ENCODE data around the gene TBC1D13. TPM values are rescaled to one million over a fixed set of nuclear protein-coding genes. Genes with fewer than 3 reads are reported as not detected.
"Not testable (repeated sequence)": the region's sequence is repeated elsewhere in the genome, so short reads cannot be mapped to it uniquely, and the experiment has no call there.

The TBC1D13 gene
- total RNA-seq, 1 donor from 2014 or later = 16.6 TPM

DNA sequence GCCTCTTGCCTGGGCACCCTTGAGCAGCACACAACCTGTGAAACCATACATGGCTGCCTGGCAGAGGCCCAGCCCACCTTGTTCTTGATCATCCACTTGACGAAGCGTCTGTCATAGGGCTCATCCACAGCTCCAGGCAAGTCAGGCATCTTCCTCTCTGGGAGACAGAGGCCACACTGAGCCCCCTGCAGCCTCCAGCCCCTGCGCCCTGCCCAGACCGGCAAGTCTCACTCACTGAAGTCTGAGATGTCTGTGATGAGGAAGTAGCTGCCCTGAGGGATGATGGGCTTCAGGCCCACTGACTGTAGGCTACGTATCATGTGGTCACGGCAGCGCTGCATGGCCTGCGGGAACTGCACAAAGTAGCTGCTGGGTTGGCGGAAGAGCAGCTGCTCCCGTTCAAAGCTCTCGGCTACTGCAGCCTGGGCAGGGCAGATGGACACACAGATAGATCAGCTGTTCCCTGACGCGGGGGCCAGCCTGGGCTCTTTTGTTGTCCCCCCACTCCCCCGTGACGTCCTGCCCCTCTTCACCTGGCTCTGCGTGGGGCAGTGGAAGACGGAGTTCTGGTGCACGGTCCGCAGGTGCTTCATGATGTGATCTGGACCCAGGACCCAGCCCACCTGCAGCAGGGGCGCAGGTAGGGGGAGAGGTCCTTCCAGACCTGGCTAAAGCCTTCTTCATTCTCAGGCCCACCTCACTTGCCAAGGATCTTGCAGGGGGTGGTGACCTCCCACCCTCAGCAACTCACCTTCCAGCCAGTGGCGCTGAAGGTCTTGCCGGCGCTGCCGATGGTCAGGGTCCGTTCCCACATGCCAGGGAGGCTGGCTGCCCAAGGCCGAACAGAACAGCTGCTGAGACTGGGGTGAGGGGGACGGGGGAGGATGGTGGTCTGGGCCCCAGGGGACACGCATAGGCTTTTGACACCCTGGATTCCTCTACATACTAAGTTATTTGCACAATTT lies 48.5 kb downstream of the TBC1D13 start:
- ATAC-seq (no peak), DNase-seq (ENCODE audit: missing footprints) (no peak)
- intact Hi-C loops (cut with DNase I) = no loop called here

- DNase-seq (ENCODE audit: missing footprints) (no peak), ATAC-seq (no peak)
- intact Hi-C loops (cut with DNase I) = no loop called here
Observed at GRCh38 chr9:128836509-128837145, 49.6 kb downstream of the TBC1D13 start.

GRCh38 chr9:128838338-128838737 lies 51.3 kb downstream of the TBC1D13 start:
- no peak for ATAC-seq
- DNase-seq (ENCODE audit: missing footprints) = no peak
- intact Hi-C loops (cut with DNase I) = no loop called here

DNA sequence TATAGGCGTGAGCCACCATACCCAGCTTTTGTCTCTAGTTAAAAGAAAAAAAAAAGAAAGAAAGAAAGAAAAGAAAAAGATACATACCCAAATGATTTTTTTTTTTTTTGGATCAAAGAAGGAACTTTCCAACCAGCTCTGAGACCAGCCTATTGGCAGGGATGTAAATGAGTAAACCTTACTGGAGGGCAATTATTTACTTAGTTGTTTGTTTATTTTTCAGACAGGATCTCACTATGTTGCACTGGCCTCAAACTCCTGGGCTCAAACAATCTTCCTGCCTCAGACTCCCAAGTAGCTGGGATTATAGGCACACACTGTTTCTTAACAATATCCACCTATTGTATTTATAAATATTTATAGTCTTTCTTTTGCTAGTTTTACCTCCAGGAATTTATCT lies 53.5 kb downstream of the TBC1D13 start:
- intact Hi-C loops (cut with DNase I) = no loop called here
- DNase-seq (ENCODE audit: missing footprints) (no peak), ATAC-seq (no peak)

DNA sequence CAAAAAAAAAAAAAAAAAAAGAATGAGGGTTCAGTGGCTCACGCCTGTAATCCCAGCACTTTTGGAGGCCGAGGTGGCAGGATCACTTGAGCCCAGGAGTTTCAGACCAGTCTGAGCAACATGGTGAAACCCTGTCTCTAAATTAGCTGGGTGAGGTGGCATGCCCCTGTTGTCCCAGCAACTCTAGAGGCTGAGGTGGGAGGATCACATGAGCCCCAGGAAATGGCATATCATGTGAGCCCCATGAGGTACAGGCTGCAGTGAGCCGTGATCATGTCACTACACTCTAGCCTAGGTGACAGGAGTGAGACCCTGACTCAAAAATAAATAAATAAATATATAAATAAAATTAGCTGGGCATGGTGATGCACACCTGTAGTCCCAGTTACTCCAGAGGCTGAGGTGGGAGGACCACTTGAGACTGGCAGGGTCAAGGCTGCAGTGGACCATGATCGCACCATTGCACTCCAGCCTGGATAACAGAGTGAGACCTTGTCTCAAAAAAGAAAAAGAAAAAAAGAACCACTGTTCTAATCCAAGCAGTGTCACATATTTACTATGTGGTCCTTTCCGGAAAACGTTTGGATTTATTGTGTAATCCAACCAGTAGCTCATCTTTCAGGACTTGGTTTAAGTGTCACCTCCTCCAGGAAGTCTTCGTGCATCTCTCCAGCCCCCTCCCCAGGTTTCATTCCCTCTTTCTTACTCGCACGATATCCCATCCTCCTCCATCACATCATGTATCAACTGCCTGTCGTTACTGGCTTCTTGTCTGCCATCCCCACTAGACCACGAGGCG lies 54.8 kb downstream of the TBC1D13 start:
- intact Hi-C loops (cut with DNase I) = no loop called here
- no peak for DNase-seq (ENCODE audit: missing footprints)
- ATAC-seq = no peak

DNA sequence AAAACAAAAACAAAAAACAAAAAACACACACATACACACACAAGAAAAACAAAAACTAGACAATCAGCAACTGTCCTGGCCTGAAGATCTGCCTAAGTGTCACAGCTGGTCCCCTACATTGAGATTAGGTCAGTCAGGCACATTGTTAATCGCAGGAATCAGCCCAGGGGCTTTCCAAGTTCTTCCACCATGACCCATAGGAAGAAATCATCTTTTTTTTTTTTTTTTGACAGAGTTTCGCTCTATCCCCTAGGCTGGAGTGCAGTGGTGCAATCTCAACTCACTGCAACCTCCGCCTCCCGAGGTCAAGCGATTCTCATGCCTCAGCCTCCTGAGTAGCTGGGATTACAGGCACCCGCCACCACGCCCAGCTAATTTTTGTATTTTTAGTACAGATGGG lies 56.1 kb downstream of the TBC1D13 start:
- intact Hi-C loops (cut with DNase I); ATAC-seq; DNase-seq (ENCODE audit: missing footprints): not testable (repeated sequence)

DNA sequence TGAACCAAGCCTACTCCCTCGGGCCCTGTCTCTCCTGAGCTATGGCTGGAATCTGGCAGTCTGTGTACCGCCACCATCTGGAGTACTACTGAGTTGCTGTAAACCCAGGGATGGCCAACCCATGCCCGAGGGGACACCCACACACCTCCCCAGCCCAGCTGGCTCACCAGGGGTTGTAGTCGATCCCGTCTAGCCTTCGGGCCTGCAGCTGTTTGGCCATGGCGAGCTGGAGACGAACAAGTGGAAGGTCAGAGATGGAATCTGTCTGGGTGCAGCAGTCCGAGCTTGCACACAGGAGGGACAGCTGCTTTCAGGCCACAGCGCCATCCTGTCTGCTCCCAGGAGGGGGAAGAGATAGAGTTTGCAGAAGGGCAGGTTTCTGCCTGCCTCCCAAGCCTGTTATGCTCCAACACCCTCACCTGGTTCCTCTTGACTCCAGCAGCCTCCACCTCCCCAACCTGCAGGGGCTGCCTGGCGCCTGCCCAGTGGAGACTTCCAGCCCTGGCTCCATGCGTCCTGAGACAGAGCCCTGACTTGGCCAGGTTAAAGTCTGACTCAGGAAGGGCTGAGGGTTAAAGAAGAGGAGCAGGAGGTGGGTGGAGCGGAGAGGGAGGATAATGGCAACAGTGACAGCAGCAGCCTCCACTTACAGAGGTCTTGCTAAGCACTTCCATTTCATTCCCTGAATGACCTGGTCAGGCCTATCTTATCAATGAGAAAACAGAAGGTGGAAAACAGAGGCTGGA lies 58.3 kb downstream of the TBC1D13 start:
- ATAC-seq (no peak), DNase-seq (ENCODE audit: missing footprints) (no peak)
- intact Hi-C loops (cut with DNase I) = no loop called here

GRCh38 chr9:128846680-128847030 lies 59.6 kb downstream of the TBC1D13 start:
- DNase-seq (ENCODE audit: missing footprints) = no peak
- intact Hi-C loops (cut with DNase I) = no loop called here

GRCh38 chr9:128847803-128848202 lies 60.8 kb downstream of the TBC1D13 start:
- intact Hi-C loops (cut with DNase I) = no loop called here
- DNase-seq (ENCODE audit: missing footprints) (no peak), ATAC-seq (no peak)

More at GRCh38 chr9:128846680-128847030, 59.6 kb downstream of the TBC1D13 start:
- ATAC-seq = no peak

DNA sequence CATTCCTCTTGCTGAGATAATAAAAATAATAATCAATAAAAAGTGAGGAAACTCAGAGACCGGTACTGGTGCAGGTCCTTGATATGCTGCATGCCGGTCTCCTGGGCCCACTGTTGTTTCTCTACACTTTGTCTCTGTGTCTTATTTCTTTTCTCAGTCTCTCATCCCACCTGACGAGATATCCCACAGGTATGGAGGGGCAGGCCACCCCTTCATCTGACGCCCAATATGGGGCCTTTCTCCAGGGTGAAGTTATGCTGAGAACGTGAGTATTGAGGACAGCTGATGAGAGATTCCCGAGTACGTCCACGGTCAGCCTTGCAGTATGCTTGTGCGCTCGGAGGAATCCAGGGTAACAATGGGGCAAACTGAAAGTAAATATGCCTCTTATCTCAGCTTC lies 64.0 kb downstream of the TBC1D13 start:
- intact Hi-C loops (cut with DNase I); ATAC-seq; DNase-seq (ENCODE audit: missing footprints): not testable (repeated sequence)

DNA sequence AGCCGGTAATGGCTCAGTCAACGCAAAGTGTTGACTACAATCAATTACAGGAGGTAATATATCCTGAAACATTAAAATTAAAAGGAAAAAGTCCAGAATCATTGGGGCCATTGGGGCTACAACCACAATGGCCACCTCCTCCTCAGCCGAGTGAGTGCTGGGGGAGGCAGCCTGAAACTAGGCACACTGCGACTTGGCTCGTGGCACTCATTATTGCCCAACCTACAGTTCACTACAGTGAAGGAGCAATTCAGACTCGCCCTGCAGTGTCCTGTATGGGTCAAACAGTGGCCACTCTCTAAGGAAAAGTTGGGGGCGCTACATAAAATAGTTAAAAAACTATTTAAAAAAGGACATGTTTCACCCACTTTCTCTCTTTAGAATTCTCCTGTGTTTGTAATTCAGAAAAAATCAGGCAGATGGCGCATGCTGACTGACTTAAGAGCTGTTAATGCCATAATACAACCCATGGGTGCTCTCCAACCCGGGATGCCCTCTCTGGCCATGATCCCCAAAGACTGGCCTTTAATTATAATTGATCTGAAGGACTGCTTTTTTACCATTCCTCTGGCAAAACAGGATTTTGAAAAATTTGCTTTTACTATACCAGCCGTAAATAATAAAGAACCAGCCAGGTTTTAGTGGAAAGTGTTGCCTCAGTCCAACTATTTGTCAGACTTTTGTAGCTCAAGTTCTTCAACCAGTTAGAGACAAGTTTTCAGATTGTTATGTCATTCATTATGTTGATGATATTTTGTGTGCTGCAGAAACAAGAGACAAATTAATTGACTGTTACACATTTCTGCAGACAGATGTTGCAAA lies 64.9 kb downstream of the TBC1D13 start:
- intact Hi-C loops (cut with DNase I); ATAC-seq; DNase-seq (ENCODE audit: missing footprints): not testable (repeated sequence)

DNA sequence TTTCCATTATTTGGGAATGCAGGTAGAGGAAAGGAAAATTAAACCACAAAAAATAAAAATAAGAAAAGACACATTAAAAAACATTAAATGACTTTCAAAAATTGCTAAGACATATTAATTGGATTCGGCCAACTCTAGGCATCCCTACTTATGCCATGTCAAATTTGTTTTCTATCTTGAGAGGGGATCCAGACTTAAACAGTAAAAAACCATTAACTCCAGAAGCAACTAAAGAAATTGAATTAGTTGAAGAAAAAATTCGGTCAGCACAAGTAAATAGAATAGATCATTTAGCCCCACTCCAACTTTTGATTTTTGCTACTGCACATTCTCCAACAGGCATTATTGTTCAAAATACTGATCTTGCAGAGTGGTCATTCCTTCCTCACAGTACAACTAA lies 65.6 kb downstream of the TBC1D13 start:
- ATAC-seq; intact Hi-C loops (cut with DNase I): not testable (repeated sequence)

DNA sequence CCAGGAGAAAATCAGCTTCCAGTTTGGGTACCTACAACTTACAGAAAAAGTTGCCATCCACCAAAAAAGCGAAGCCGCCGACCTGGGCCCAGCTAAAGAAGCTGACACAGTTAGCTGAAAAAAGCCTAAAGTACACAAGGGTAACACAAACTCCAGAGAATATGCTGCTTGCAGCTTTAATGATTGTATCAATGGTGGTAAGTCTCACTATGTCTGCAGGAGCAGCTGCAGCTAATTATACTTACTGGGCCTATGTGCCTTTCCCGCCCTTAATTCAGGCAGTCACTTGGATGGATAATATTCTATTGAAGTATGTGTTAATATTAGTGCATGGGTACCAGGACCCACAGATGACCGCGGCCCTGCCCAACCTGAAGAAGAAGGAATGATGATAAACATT lies 67.4 kb downstream of the TBC1D13 start:
- intact Hi-C loops (cut with DNase I); ATAC-seq; DNase-seq (ENCODE audit: missing footprints): not testable (repeated sequence)

More for the DNA sequence above, 65.6 kb downstream of the TBC1D13 start:
- not testable (repeated sequence) for DNase-seq (ENCODE audit: missing footprints)

GRCh38 chr9:128858476-128858875 lies 71.4 kb downstream of the TBC1D13 start:
- ATAC-seq; DNase-seq (ENCODE audit: missing footprints); intact Hi-C loops (cut with DNase I): not testable (repeated sequence)

Data from Right ventricle myocardium inferior (tissue), 1 donor.